GM12872 (cell line): ENCODE results near the gene L1TD1.
A peak's percentile ranks its signal among the peaks of the same experiment; 100 is the strongest.

Experiments used
- TF ChIP-seq, protein P1 (sequence below): IDR thresholded peaks from 3 replicates; pipeline ENCODE4 v1.5.1; 2011; ENCODE audit warnings: low read depth, mild to moderate bottlenecking, low read length, moderate library complexity; ENCODE audit not compliant: insufficient read depth

Gene L1TD1, protein sequence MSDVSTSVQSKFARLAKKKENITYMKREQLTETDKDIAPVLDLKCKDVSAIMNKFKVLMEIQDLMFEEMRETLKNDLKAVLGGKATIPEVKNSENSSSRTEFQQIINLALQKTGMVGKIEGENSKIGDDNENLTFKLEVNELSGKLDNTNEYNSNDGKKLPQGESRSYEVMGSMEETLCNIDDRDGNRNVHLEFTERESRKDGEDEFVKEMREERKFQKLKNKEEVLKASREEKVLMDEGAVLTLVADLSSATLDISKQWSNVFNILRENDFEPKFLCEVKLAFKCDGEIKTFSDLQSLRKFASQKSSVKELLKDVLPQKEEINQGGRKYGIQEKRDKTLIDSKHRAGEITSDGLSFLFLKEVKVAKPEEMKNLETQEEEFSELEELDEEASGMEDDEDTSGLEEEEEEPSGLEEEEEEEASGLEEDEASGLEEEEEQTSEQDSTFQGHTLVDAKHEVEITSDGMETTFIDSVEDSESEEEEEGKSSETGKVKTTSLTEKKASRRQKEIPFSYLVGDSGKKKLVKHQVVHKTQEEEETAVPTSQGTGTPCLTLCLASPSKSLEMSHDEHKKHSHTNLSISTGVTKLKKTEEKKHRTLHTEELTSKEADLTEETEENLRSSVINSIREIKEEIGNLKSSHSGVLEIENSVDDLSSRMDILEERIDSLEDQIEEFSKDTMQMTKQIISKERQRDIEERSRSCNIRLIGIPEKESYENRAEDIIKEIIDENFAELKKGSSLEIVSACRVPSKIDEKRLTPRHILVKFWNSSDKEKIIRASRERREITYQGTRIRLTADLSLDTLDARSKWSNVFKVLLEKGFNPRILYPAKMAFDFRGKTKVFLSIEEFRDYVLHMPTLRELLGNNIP

DNA sequence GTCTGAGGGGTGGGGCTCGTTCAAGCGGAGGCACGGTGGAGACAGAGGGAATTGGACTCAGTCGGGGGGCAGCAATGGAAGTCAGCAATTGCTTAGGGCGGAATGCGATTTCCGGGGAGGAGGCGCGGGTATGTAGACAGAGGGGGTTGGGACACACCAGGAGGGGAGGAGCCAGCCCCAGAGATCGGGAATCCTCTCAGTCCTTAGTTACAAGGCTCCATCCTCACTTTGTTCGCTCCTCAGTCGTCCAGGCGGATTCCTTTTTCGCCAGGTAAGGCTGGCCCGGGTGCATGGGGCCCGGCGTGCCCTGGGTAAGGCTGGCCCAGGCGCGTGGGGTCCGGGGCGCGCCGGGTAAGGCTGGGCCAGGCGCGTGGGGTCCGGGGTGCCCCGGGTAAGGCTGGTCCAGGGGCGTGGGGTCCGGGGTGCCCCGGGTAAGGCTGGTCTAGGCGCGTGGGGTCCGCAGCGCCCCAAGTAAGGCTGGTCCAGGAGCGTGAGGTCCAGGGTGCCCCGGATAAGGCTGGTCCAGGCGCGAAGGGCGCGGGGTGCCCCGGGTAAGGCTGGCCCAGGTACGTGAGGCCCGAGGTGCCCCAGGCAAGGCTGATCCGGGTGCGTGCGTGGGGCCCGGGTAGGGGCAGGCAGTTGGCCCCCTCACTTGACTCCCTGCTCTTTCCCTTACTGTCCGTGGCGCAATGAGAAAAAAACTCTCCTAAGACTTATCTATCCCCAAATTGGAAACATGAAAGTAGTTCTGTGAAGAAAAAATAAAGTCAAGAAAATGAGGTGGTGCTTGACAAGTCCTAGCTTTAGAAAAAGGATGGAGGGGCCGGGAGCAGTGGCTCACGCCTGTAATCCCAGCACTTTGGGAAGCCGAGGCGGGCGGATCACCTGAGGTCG lies at the start of gene L1TD1:
TSS of gene L1TD1 (plus strand) at position 199 of the 894 bp plus-strand sequence. CDS start 11,780 bp downstream, outside the sequence.
- TF ChIP-seq, protein P1, sequence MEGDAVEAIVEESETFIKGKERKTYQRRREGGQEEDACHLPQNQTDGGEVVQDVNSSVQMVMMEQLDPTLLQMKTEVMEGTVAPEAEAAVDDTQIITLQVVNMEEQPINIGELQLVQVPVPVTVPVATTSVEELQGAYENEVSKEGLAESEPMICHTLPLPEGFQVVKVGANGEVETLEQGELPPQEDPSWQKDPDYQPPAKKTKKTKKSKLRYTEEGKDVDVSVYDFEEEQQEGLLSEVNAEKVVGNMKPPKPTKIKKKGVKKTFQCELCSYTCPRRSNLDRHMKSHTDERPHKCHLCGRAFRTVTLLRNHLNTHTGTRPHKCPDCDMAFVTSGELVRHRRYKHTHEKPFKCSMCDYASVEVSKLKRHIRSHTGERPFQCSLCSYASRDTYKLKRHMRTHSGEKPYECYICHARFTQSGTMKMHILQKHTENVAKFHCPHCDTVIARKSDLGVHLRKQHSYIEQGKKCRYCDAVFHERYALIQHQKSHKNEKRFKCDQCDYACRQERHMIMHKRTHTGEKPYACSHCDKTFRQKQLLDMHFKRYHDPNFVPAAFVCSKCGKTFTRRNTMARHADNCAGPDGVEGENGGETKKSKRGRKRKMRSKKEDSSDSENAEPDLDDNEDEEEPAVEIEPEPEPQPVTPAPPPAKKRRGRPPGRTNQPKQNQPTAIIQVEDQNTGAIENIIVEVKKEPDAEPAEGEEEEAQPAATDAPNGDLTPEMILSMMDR, result no peak

DNA sequence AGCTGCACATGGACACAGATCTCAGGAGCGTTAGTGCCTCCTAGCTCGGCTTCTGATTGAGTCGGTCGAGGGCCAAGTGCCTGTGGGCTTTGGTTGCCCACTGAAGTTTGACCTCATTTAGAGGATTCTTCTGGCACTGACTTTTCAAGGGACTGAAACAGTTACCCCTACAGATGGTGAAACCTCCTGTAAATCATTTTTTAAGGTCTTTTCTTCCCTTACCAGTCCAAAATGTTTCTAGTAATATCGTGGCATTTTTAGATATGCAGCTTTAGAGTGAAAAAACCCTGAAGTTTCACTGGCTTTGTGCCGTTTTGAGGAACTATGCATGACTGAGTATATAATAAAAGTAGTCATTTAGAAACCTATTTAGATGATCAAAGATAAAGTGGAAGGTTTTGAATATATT lies 34.7 kb upstream of the L1TD1 start:
- TF ChIP-seq, protein P1, result no peak

DNA sequence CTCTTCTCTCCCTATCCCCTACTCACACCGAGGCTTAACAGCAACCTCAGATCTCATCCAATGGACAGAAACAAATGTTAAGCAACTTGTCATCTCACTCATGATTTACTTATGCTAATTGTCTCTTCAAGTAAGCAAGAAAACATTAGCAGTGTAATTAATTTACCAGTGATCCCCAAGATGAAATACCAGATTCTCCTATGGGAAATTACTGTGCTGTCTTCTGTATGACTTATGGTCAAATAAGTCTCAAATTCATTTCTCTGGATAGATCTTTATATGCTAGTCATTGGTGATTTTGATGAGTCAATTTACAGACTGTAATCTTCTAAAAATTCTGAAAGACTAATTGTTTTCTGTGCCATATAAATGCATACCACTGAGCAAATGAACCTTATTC lies 32.9 kb upstream of the L1TD1 start:
- TF ChIP-seq, protein P1, result no peak

DNA sequence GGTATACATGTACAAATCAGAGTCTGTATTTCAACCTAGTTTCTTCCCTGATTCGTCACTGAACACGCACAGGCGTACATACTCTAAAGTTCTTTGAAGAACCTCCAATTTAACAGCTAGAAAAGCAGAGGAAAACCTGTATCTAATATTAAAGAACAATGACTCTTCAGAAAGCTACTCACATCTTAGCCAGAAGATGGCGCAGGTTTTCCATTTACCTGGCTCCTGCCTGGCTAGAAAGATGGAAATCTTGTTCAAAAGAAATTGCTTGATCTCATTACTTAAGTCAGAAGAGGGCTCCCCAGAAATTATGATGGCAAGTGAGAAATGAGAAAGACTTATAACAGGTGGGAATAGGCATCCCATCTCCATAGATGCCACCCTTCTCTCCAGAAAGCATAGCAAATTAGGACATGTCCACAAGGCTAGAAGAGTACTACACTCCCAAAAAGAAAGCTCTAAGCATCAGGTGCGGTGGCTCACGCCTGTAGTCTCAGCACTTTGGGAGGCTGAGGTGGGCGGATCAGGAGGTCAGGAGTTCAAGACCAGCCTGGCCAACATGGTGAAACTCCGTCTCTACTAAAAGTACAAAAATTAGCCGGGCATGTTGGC lies 19.0 kb upstream of the L1TD1 start:
- TF ChIP-seq, protein P1, result peak; percentile 64; the same call in 2 of the 3 replicates

DNA sequence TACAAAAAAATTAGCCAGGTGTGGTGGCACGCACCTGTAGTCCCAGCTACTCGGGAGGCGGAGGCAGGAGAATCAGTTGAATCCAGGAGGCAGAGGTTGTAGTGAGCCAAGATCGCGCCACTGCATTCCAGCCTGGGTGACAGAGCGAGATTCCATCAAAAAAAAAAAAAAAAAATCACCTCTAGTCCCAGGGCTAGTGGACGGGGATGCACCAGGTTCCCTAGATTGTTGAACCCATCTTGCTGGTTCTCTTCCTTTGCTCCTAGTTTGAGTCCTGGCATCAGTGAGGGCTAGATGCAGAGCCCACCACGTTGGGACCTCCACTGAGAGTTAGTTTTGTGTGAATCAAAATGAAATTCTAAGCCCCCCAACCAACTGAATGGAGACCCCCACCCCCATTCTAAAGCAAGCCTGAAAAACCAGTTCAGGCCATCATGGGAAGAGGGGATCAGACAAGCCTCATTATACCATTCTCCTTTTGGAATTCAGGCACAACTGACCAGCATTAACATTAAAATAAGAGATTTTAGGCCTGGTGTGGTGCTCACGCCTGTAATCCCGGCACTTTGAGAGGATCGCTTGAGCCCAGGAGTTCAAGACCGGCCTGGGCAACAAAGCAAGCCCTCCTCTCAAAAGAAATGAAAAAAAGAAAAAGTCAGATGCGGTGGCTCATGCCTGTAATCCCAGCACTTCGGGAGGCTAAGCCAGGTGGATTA lies 17.9 kb upstream of the L1TD1 start:
- TF ChIP-seq, protein P1, result no peak

DNA sequence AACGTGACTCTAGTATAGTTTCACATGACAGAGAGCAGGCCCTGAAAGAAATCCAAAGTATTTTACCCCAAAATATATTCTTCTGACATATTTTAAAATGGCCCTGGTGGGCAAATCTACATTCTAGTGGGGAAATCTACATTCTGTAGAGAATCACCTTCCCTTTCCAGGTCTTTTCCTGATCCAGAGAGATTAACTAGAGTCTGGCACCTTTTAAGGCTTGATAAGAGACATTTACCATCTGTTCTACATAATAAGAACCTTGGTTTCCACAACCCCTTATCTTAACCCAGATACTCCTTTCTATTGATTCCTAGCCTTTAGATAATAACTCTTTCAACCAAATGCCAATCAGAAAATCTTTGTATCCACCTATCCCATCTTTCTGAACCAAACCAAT lies 17.0 kb upstream of the L1TD1 start:
- TF ChIP-seq, protein P1, result no peak
